Stomach (tissue), 4 donors: ENCODE measurements around the gene FHOD3.

ENCODE experiments used
- EP300 ChIP-seq: sonication (generic); formaldehyde crosslinking; IDR thresholded peaks from one replicate; pipeline ENCODE4 v1.6.1; 2017; ENCODE audit warnings: antibody characterized with exemption
- POLR2A ChIP-seq, 4 donors: fragments of 450-650 bp; IDR thresholded peaks; one replicate each; pipeline ENCODE4 v1.6.1; 2016; ENCODE audit warnings: antibody characterized with exemption in 4 of 4, control low read depth in 2 of 4, mild to moderate bottlenecking in 1 of 4, moderate library complexity in 1 of 4
- POLR2AphosphoS5 ChIP-seq, 3 donors: sonication (generic); formaldehyde crosslinking; IDR thresholded peaks; one replicate each; pipeline ENCODE4 v1.6.1; 2016; ENCODE audit warnings: antibody characterized with exemption in 3 of 3
- TF ChIP-seq, protein P1 (sequence below), 7 experiments: fragments of 450-650 bp in 4 of 7; fragments of 200-600 bp in 3 of 7; sonication (generic) in 3 of 7; IDR thresholded peaks; one replicate each; pipeline ENCODE4 v1.5.1; 2016 to 2019; ENCODE audit warnings: antibody characterized with exemption in 7 of 7, control low read depth in 2 of 7, mild to moderate bottlenecking in 1 of 7

DNA sequence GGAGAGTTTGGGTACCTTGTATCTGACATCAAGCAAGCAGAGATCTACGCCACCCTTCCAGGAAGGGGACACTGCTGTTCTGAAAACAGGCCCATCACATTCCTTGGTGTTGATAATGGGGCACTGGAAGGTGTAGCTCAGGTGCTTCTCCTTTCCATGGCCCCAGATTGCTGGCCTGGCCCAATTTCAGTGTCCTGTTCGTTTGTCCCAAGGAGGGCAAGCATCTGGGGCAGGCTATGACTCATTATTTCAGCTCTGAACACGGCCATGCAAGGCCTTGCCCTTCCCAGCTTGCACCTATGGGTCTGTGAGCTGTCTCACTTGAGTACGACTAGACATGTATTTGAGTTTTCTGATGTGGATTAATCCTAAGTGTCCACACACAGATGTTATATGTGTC lies 101.5 kb downstream of the FHOD3 start:
- TF ChIP-seq, protein P1, sequence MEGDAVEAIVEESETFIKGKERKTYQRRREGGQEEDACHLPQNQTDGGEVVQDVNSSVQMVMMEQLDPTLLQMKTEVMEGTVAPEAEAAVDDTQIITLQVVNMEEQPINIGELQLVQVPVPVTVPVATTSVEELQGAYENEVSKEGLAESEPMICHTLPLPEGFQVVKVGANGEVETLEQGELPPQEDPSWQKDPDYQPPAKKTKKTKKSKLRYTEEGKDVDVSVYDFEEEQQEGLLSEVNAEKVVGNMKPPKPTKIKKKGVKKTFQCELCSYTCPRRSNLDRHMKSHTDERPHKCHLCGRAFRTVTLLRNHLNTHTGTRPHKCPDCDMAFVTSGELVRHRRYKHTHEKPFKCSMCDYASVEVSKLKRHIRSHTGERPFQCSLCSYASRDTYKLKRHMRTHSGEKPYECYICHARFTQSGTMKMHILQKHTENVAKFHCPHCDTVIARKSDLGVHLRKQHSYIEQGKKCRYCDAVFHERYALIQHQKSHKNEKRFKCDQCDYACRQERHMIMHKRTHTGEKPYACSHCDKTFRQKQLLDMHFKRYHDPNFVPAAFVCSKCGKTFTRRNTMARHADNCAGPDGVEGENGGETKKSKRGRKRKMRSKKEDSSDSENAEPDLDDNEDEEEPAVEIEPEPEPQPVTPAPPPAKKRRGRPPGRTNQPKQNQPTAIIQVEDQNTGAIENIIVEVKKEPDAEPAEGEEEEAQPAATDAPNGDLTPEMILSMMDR (IDR thresholded peaks at IDR 0.05) = no peak
- TF ChIP-seq EP300 (no peak), POLR2A (IDR thresholded peaks at IDR 0.05) (no peak), POLR2AphosphoS5 (IDR thresholded peaks at IDR 0.05) (no peak)
